CD4-positive, alpha-beta T cell (primary cell): ENCODE measurements around the gene ATP6AP1. TPM values are rescaled to one million over a fixed set of nuclear protein-coding genes. Genes with fewer than 3 reads are reported as not detected.

Experiments used
- microRNA-seq: library from miRNA; unstranded; fragments of <30 nt; microRNA quantifications from one replicate; pipeline ENCODE4 v1.2.0, GENCODE V29; 2021; ENCODE audit warnings: borderline microRNAs expressed, borderline replicate concordance
- total RNA-seq, 174 experiments: library from RNA in 2 of 174; stranded (reverse) in 2 of 174; gene quantifications; one replicate each; pipeline ENCODE4 v1.2.3 and lab custom pipeline; 2021 to 2026

ATP6AP1 gene
- total RNA-seq, 2 experiments from 2014 or later, result 31.4 to 40.8 TPM

Small RNA genes within 50 kb of the gene (microRNA-seq; reads per million reads assigned to microRNA genes)
- not detected for gene MIR6858

Other genes with a start within 250 kb of the ATP6AP1 start
- gene OPN1MW, start 246.1 kb upstream of the ATP6AP1 start, total RNA-seq, result not detected
- not detected for gene OPN1MW2, start 208.9 kb upstream of the ATP6AP1 start, total RNA-seq
- gene OPN1MW3, start 171.1 kb upstream of the ATP6AP1 start, total RNA-seq, result not detected
- not detected for gene TEX28, start 133.6 kb upstream of the ATP6AP1 start, total RNA-seq
- gene TKTL1, start 132.9 kb upstream of the ATP6AP1 start, total RNA-seq, result 1 to 10 TPM; 1.7 to 2.3 TPM
- 1,000 to 10,000 TPM; 1,012 to 1,022 TPM for gene FLNA, start 54.0 kb upstream of the ATP6AP1 start, total RNA-seq
- gene EMD, start 49.4 kb upstream of the ATP6AP1 start, total RNA-seq, result 100 to 1,000 TPM; 164 to 178 TPM
- 1,000 to 10,000 TPM; 5,036 to 5,204 TPM for gene RPL10, start 30.3 kb upstream of the ATP6AP1 start, total RNA-seq
- gene DNASE1L1, start 19.4 kb upstream of the ATP6AP1 start, total RNA-seq, result 10 to 100 TPM; 16.0 to 18.4 TPM
- gene TAFAZZIN, start 17.1 kb upstream of the ATP6AP1 start, total RNA-seq, result 10 to 100 TPM; 72.8 to 78.5 TPM
- 100 to 1,000 TPM; 144 to 145 TPM for gene GDI1, start 8.5 kb downstream of the ATP6AP1 start, total RNA-seq
- 10 to 100 TPM; 42.3 to 49.4 TPM for gene FAM50A, start 15.5 kb downstream of the ATP6AP1 start, total RNA-seq
- gene PLXNA3, start 29.6 kb downstream of the ATP6AP1 start, total RNA-seq, result 10 to 100 TPM; 35.1 to 38.1 TPM
- gene LAGE3, start 50.6 kb downstream of the ATP6AP1 start, total RNA-seq, result 1 to 10 TPM; 5.7 to 6.6 TPM
- 1 to 10 TPM; 6.6 to 8.9 TPM for gene UBL4A, start 57.9 kb downstream of the ATP6AP1 start, total RNA-seq
- gene SLC10A3, start 62.0 kb downstream of the ATP6AP1 start, total RNA-seq, result 10 to 100 TPM; 15.7 to 16.4 TPM
- gene FAM3A, start 87.6 kb downstream of the ATP6AP1 start, total RNA-seq, result 10 to 100 TPM; 36.1 to 38.2 TPM
- gene G6PD, start 118.2 kb downstream of the ATP6AP1 start, total RNA-seq, result 10 to 100 TPM; 17.4 to 20.3 TPM
- gene IKBKG, start 118.9 kb downstream of the ATP6AP1 start, total RNA-seq, result 10 to 100 TPM; 26.2 to 27.2 TPM
- not detected for gene CTAG1A, start 156.5 kb downstream of the ATP6AP1 start, total RNA-seq
- not detected for gene CTAG1B, start 190.6 kb downstream of the ATP6AP1 start, total RNA-seq
- not detected for gene CTAG2, start 224.9 kb downstream of the ATP6AP1 start, total RNA-seq